A549 (cell line): ENCODE data around the gene STIMATE. TPM values are rescaled to one million over a fixed set of nuclear protein-coding genes. Genes with fewer than 3 reads are reported as not detected.

Source experiments
- ATAC-seq, 2 experiments: fragments of 200-7000 bp in 1 of 2; fragments of >200 bp in 1 of 2; cut with Nextera tagmentation in 1 of 2; cut with Tn5 transposase in 1 of 2; 3 replicates each; pipeline versions ENCODE4 v1.8.0 to v1.9.1; 2018 to 2020; ENCODE audit warnings: mild to moderate bottlenecking in 1 of 2, moderate library complexity in 1 of 2
- CTCF ChIA-PET: fragments of 300-600 bp; sonication (Branson Sonifier 250); formaldehyde crosslinking; extraction: SDS; loops from one replicate; lab custom pipeline; 2021; ENCODE audit warnings: antibody characterized with exemption, inconsistent platforms; lab: Yijun Ruan, JAX
- POLR2A ChIA-PET: fragments of 350-600 bp; formaldehyde crosslinking; extraction: SDS; loops from one replicate; lab custom pipeline; 2021; ENCODE audit warnings: antibody characterized with exemption, inconsistent platforms; lab: Yijun Ruan, JAX
- DNase-seq, 2 experiments: peaks; one replicate each; pipeline versions ENCODE4 v3.0.0 to v3.0.0-alpha.2; 2011 to 2016; ENCODE audit warnings: low read depth in 1 of 2, low spot score in 1 of 2
- FAIRE-seq: peaks from 2 replicates; lab custom pipeline; 2011; peaks lifted over from hg19 to GRCh38; lab: Jason Lieb, UNC
- H3K27ac ChIP-seq, 2 experiments: fragments of >200 bp; sonication (Bioruptor Twin); formaldehyde crosslinking; 3 replicates each; pipeline ENCODE4 v1.5.1; 2016 to 2017
- H3K4me1 ChIP-seq: fragments of >200 bp; sonication (Bioruptor Twin); formaldehyde crosslinking; 3 replicates; pipeline ENCODE4 v1.6.1; 2016
- H3K4me2 ChIP-seq: fragments of >200 bp; sonication (Bioruptor Twin); formaldehyde crosslinking; 3 replicates; pipeline ENCODE4 v1.6.1; 2016
- H3K4me3 ChIP-seq: fragments of >200 bp; sonication (Bioruptor Twin); formaldehyde crosslinking; 3 replicates; pipeline ENCODE4 v1.5.1; 2016
- H3K9me3 ChIP-seq: fragments of >200 bp; sonication (Bioruptor Twin); formaldehyde crosslinking; 3 replicates; pipeline ENCODE4 v1.6.1; 2016
- BHLHE40 ChIP-seq: IDR thresholded peaks from 2 replicates; pipeline ENCODE4 v1.6.1; 2012; ENCODE audit warnings: low read depth, low read length, inconsistent platforms
- CHD4 ChIP-seq: fragments of 200-600 bp; sonication (generic); IDR thresholded peaks from 2 replicates; pipeline ENCODE4 v1.6.1; 2016; ENCODE audit warnings: antibody characterized with exemption, mild to moderate bottlenecking, borderline replicate concordance
- ELK1 ChIP-seq: fragments of 150-350 bp; IDR thresholded peaks from 2 replicates; pipeline ENCODE4 v1.6.1; 2014; ENCODE audit warnings: low read depth, mild to moderate bottlenecking, low read length
- EP300 ChIP-seq, 2 experiments: fragments of >200 bp; sonication (Bioruptor Twin); formaldehyde crosslinking; IDR thresholded peaks; 2 replicates in 1 of 2; 3 replicates in 1 of 2; pipeline ENCODE4 v1.6.1; 2016 to 2017
- ESRRA ChIP-seq: fragments of 150-350 bp; IDR thresholded peaks from 2 replicates; pipeline ENCODE4 v1.6.1; 2014; ENCODE audit warnings: mild to moderate bottlenecking, low read length, borderline replicate concordance
- FOXS1 ChIP-seq: fragments of 250-450 bp; sonication (Bioruptor Pico); IDR thresholded peaks from 2 replicates; pipeline ENCODE4 v1.5.0; 2020; ENCODE audit warnings: mild to moderate bottlenecking, moderate library complexity
- MAX ChIP-seq: IDR thresholded peaks from 2 replicates; pipeline ENCODE4 v1.6.1; 2012
- MAZ ChIP-seq: fragments of 150-350 bp; IDR thresholded peaks from 2 replicates; pipeline ENCODE4 v1.6.1; 2014; ENCODE audit warnings: antibody characterized with exemption, low read depth, low read length, borderline replicate concordance
- NPAS2 ChIP-seq: fragments of 250-450 bp; sonication (Bioruptor Pico); IDR thresholded peaks from 2 replicates; pipeline ENCODE4 v1.8.0; 2022; ENCODE audit warnings: mild to moderate bottlenecking, moderate library complexity, borderline replicate concordance
- NR3C1 ChIP-seq: fragments of >200 bp; sonication (Bioruptor Twin); formaldehyde crosslinking; IDR thresholded peaks from 3 replicates; pipeline ENCODE4 v1.6.1; 2017
- POLR2A ChIP-seq: IDR thresholded peaks from 2 replicates; pipeline ENCODE4 v1.6.1; 2012; ENCODE audit warnings: mild to moderate bottlenecking, low read length
- RCOR1 ChIP-seq: fragments of 150-350 bp; IDR thresholded peaks from 2 replicates; pipeline ENCODE4 v1.6.1; 2014; ENCODE audit warnings: antibody characterized with exemption, low read length, low read depth
- RFX5 ChIP-seq: fragments of 450-650 bp; IDR thresholded peaks from 2 replicates; pipeline ENCODE4 v1.7.1; 2014; ENCODE audit warnings: antibody characterized with exemption, mild to moderate bottlenecking, moderate library complexity
- RNF2 ChIP-seq: fragments of 200-600 bp; sonication (generic); IDR thresholded peaks from 2 replicates; pipeline ENCODE4 v1.6.1; 2016; ENCODE audit warnings: low read depth, mild to moderate bottlenecking, antibody characterized with exemption, moderate library complexity, borderline replicate concordance
- SMC3 ChIP-seq: fragments of >200 bp; sonication (Bioruptor Twin); formaldehyde crosslinking; IDR thresholded peaks from 3 replicates; pipeline ENCODE4 v1.6.1; 2018; ENCODE audit warnings: inconsistent platforms
- SREBF2 ChIP-seq: fragments of 450-650 bp; IDR thresholded peaks from 2 replicates; pipeline ENCODE4 v1.6.1; 2014; ENCODE audit warnings: mild to moderate bottlenecking, moderate library complexity
- TP53 ChIP-seq: fragments of 250-450 bp; sonication (Bioruptor Pico); IDR thresholded peaks from 2 replicates; pipeline ENCODE4 v1.5.0; 2021; ENCODE audit warnings: mild to moderate bottlenecking, moderate library complexity
- WGBS: methylation state at CpG from one replicate; pipeline ENCODE4 v1.1.6; 2017; ENCODE audit errors: missing lambda C conversion rate; 5-methylcytosine and 5-hydroxymethylcytosine counted together
- polyA plus RNA-seq, 4 experiments: library from polyadenylated mRNA; depleted of rRNA in 3 of 4; stranded (reverse); fragments of >200 nt; fragmentation: RNase III in 1 of 4; extraction: RNeasy Plus Mini Kit Qiagen cat#74134 plus additional on column Dnase treatment in 1 of 4; gene quantifications; 2 replicates in 3 of 4; 3 replicates in 1 of 4; pipeline ENCODE4 v1.2.3, GENCODE V29; 2011 to 2017
- TF ChIP-seq, protein P1 (sequence below): fragments of 450-650 bp; IDR thresholded peaks from 2 replicates; pipeline ENCODE4 v1.6.1; 2014; ENCODE audit warnings: antibody characterized with exemption

The STIMATE gene
- polyA plus RNA-seq, 2 of the 4 experiments (the other 2 are of a cell fraction) = 5.2 to 5.5 TPM

GRCh38 chr3:52790337-52790736 is 107.0 kb downstream of the STIMATE start:
- Histone ChIP-seq H3K9me3 (no peaks in the 10 kb centered on the region), H3K27ac (no peak overlapping the region), H3K4me1 (no peaks in the 10 kb centered on the region)
- ATAC-seq (no peak), FAIRE-seq (no peak)
- WGBS = 60% methylated on average over 4 of the region's 7 CpGs
- POLR2A ChIA-PET = no interaction called here
- TF ChIP-seq TP53 (CRISPR knock-in tag) = no peak
- TF ChIP-seq, protein P1, sequence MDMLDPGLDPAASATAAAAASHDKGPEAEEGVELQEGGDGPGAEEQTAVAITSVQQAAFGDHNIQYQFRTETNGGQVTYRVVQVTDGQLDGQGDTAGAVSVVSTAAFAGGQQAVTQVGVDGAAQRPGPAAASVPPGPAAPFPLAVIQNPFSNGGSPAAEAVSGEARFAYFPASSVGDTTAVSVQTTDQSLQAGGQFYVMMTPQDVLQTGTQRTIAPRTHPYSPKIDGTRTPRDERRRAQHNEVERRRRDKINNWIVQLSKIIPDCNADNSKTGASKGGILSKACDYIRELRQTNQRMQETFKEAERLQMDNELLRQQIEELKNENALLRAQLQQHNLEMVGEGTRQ = no peak
- TF ChIP-seq MAX = no peak
- TF ChIP-seq POLR2A = no peak
- TF ChIP-seq NPAS2 (CRISPR knock-in tag) = no peak
- TF ChIP-seq NR3C1 = no peak
- TF ChIP-seq MAZ = no peak
- TF ChIP-seq EP300 (IDR thresholded peaks at IDR 0.05) = no peak
- no peak for TF ChIP-seq FOXS1 (CRISPR knock-in tag)
- TF ChIP-seq BHLHE40 = no peak
- no peak for TF ChIP-seq ESRRA
- TF ChIP-seq, all 56 proteins: peak for 0
- H3K4me3 ChIP-seq = no peak overlapping the region
- DNase-seq = no peak
- H3K4me2 ChIP-seq = no peak overlapping the region
- CTCF ChIA-PET = interaction anchor here (0.9 kb wide), 1 partner anchor 11 kb away, joined by 3 read pairs; no protein-coding TSS in a partner anchor

GRCh38 chr3:52789746-52790040 is 107.7 kb downstream of the STIMATE start:
- no peaks in the 10 kb centered on the region for H3K4me1 ChIP-seq
- no peaks in the 10 kb centered on the region for H3K9me3 ChIP-seq
- no peak for ATAC-seq
- DNase-seq = no peak
- ChIA-PET POLR2A (no interaction called here), CTCF (interaction anchor here (0.9 kb wide), 1 partner anchor 11 kb away, joined by 3 read pairs; no protein-coding TSS in a partner anchor)
- no peak overlapping the region for H3K4me3 ChIP-seq
- H3K4me2 ChIP-seq = no peak overlapping the region
- no peak for FAIRE-seq
- TF ChIP-seq SREBF2 (no peak), RFX5 (no peak), MAZ (no peak), ELK1 (no peak), EP300 (IDR thresholded peaks at IDR 0.05) (no peak), RNF2 (no peak), CHD4 (no peak), ESRRA (no peak)
- 81% methylated on average over 6 of the region's 6 CpGs for WGBS
- no peak overlapping the region for H3K27ac ChIP-seq

DNA sequence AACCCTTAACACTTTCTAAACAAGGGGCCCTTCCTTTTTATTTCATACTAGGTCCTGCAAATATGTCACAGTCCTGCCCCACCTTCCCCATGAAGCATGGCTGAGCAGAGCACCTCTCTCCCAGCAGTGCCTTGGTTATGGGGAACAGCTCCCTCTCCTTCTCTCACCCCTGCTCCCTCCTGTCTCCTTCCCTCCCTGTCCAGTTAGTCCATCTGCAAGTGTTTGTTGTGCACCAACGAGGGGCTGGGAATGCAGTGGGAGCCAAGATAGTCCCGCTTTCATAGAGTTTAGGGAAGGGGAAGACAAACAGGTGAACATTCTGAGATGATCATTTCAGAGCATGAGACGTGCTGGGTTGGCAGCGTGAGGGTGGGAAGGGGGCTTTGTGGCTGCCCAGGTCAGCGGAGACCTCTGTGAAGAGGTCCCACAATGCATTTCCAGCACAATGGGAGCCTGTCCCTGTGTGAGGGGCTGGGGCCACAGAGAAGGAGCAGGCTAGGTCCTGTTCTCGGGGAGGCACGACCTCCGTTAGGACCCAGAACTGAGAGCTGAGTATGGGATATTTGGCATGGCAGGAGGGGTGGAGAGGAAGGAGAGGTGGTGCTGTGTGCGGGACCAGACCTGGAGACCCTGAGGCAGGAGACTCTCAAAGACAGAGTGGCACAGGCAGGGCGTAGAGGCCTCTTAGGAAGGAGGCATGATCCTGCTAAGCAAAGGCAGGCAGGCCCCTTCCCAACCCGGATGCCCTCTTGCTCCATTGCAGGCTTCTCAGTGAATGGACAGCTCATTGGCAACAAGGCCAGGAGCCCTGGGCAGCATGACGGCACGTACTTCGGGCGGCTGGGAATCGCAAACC is 108.2 kb downstream of the STIMATE start:
- 80% methylated on average over 12 of the region's 16 CpGs for WGBS
- FAIRE-seq (no peak), DNase-seq (no peak), ATAC-seq (no peak)
- H3K4me1 ChIP-seq = no peaks in the 10 kb centered on the region
- CTCF ChIA-PET = interaction anchor here (0.9 kb wide), 1 partner anchor 10 kb away, joined by 3 read pairs; no protein-coding TSS in a partner anchor
- no peak overlapping the region for H3K27ac ChIP-seq
- POLR2A ChIA-PET = no interaction called here
- H3K4me2 ChIP-seq = no peak overlapping the region
- H3K4me3 ChIP-seq = no peak overlapping the region
- TF ChIP-seq ELK1 (no peak), RCOR1 (no peak), FOXS1 (CRISPR knock-in tag) (no peak), SMC3 (no peak)
- TF ChIP-seq, all 56 proteins: peak for 0
- H3K9me3 ChIP-seq = no peaks in the 10 kb centered on the region
